Sigmoid colon (tissue), 3 donors: ENCODE measurements around the gene COMT.

ENCODE experiments used
- CTCF ChIP-seq, 4 experiments: fragments of 450-650 bp in 3 of 4; fragments of 200-600 bp in 1 of 4; IDR thresholded peaks; one replicate each; pipeline ENCODE4 v1.5.1; 2016 to 2019; ENCODE audit warnings: antibody characterized with exemption in 4 of 4, mild to moderate bottlenecking in 3 of 4, moderate library complexity in 2 of 4
- POLR2A ChIP-seq, 2 donors: fragments of 450-650 bp; IDR thresholded peaks; one replicate each; pipeline ENCODE4 v1.6.1; 2016; ENCODE audit warnings: antibody characterized with exemption in 2 of 2, mild to moderate bottlenecking in 2 of 2, moderate library complexity in 2 of 2

- TF ChIP-seq CTCF (IDR thresholded peaks at IDR 0.05) (no peak), POLR2A (IDR thresholded peaks at IDR 0.05) (no peak)
These were observed 19.1 kb downstream of the COMT start for GRCh38 chr22:19960491-19961200.
